Measurements from ENCODE around the gene ELP1. TPM values are rescaled to one million over a fixed set of nuclear protein-coding genes. Genes with fewer than 3 reads are reported as not detected.
A peak's percentile ranks its signal among the peaks of the same experiment; 100 is the strongest.

ELP1 gene
- polyA plus RNA-seq (2012; ENCODE audit: insufficient read length, low read depth), result 17.1 TPM

DNA sequence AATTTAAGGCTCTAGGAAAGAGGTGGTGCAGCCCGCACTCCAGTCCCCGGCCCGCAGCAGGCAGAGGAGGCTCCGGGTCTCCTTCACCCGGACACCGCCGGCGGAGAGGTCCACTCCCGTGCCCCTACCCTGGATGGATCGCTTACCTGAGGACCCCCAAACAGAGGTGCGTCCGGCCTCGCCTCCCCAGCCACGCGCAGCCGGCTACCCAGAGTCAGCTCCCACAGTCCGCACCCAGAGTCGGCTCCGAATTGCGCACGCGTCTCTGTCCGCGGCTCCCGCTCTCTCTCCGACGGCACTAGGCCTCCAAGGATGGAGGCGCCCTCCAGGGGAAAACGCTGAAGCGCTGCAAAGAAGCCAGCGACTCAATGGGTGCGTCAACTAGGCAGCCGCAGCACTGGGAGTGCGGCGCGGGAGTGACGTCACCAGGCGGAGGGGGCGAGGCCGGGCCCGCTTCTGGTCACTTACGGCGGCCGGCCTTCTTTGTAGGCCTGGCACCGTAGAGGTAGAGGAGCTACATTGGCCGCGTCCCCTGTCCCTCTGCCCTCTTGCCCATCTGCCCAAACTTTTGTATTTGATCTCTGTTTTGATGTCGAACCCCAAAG, at the start of gene ELP1:
Gene ELP1, minus strand, starts transcription at position 407 of the 605 bp plus-strand sequence. CDS start 2,978 bp downstream, outside the sequence.
- TF ChIP-seq SIN3A (IDR thresholded peaks at IDR 0.05; ENCODE audit: borderline replicate concordance, insufficient read depth, low read length) (no peak; the same call in 1 of the 2 replicates), FOXP2 (optimal IDR thresholded peaks at IDR 0.05; ENCODE audit: borderline replicate concordance, extremely low read depth, extremely low read length, insufficient read depth) (peak; percentile 77), POLR2AphosphoS5 (IDR thresholded peaks at IDR 0.05; ENCODE audit: low read depth, low read length) (peak; percentile 74), TAF1 (IDR thresholded peaks at IDR 0.05; ENCODE audit: borderline replicate concordance, insufficient read depth, low read length) (peak; percentile 60; the same call in 1 of the 2 replicates)
- TF ChIP-seq, protein P1, sequence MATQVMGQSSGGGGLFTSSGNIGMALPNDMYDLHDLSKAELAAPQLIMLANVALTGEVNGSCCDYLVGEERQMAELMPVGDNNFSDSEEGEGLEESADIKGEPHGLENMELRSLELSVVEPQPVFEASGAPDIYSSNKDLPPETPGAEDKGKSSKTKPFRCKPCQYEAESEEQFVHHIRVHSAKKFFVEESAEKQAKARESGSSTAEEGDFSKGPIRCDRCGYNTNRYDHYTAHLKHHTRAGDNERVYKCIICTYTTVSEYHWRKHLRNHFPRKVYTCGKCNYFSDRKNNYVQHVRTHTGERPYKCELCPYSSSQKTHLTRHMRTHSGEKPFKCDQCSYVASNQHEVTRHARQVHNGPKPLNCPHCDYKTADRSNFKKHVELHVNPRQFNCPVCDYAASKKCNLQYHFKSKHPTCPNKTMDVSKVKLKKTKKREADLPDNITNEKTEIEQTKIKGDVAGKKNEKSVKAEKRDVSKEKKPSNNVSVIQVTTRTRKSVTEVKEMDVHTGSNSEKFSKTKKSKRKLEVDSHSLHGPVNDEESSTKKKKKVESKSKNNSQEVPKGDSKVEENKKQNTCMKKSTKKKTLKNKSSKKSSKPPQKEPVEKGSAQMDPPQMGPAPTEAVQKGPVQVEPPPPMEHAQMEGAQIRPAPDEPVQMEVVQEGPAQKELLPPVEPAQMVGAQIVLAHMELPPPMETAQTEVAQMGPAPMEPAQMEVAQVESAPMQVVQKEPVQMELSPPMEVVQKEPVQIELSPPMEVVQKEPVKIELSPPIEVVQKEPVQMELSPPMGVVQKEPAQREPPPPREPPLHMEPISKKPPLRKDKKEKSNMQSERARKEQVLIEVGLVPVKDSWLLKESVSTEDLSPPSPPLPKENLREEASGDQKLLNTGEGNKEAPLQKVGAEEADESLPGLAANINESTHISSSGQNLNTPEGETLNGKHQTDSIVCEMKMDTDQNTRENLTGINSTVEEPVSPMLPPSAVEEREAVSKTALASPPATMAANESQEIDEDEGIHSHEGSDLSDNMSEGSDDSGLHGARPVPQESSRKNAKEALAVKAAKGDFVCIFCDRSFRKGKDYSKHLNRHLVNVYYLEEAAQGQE (IDR thresholded peaks at IDR 0.05; ENCODE audit: insufficient read depth in 1 of 2, low read depth in 2 of 2, low read length in 2 of 2), result peak in 1 of 2 experiments; percentile 39; a peak in 1 of 4 replicates

DNA sequence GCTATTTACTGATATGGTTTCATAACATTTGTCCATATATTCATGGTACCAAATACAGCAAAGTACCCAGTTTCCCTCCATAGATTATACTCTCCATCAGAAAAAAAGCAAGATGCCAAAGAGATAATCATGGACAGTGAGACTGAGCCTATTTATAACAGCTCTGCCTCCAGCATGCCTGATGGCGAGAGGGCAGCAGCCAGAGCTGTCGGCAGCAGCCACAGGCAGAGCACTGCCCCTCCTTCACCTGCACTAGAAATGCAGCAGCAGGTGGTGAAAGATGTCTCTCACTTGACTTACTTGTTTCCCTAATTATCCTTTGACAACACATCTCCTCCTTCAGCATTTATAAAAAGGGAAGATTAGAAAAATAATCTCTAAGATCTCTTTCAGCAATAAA, 47.0 kb upstream of the ELP1 start:
- no peak for TF ChIP-seq SIN3A (IDR thresholded peaks at IDR 0.05; ENCODE audit: borderline replicate concordance, insufficient read depth, low read length)
- TF ChIP-seq TAF1 (IDR thresholded peaks at IDR 0.05; ENCODE audit: borderline replicate concordance, insufficient read depth, low read length), result no peak
- TF ChIP-seq, protein P1 (IDR thresholded peaks at IDR 0.05; ENCODE audit: insufficient read depth in 1 of 2, low read depth in 2 of 2, low read length in 2 of 2), result no peak
- no peak for TF ChIP-seq FOXP2 (optimal IDR thresholded peaks at IDR 0.05; ENCODE audit: borderline replicate concordance, extremely low read depth, extremely low read length, insufficient read depth)
- no peak for TF ChIP-seq POLR2AphosphoS5 (IDR thresholded peaks at IDR 0.05; ENCODE audit: low read depth, low read length)

GRCh38 chr9:108978205-108978604, 44.3 kb upstream of the ELP1 start:
- TF ChIP-seq FOXP2 (optimal IDR thresholded peaks at IDR 0.05; ENCODE audit: borderline replicate concordance, extremely low read depth, extremely low read length, insufficient read depth) (no peak), TAF1 (IDR thresholded peaks at IDR 0.05; ENCODE audit: borderline replicate concordance, insufficient read depth, low read length) (no peak), POLR2AphosphoS5 (IDR thresholded peaks at IDR 0.05; ENCODE audit: low read depth, low read length) (no peak), SIN3A (IDR thresholded peaks at IDR 0.05; ENCODE audit: borderline replicate concordance, insufficient read depth, low read length) (no peak)
- TF ChIP-seq, protein P1 (IDR thresholded peaks at IDR 0.05; ENCODE audit: insufficient read depth in 1 of 2, low read depth in 2 of 2, low read length in 2 of 2), result no peak

DNA sequence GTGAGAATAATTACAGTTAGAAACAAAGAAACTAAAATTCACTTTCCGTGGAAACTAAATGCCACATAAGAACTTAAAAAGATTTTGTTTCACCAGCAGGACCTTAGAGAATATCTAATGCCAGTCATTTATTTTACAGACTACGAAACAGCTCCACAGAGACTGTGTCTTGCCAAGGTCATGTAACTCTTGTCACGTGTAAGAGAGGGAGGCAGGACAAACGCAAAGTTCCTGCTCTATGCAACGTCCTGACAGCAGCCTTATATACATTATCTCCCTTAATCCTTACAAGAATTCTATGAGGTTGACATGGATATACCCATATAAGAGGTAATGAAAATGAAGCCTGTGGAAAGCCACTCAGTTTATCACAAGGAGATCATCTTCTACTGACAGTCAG, 40.0 kb upstream of the ELP1 start:
- TF ChIP-seq POLR2AphosphoS5 (IDR thresholded peaks at IDR 0.05; ENCODE audit: low read depth, low read length), result no peak
- TF ChIP-seq TAF1 (IDR thresholded peaks at IDR 0.05; ENCODE audit: borderline replicate concordance, insufficient read depth, low read length), result no peak
- TF ChIP-seq FOXP2 (optimal IDR thresholded peaks at IDR 0.05; ENCODE audit: borderline replicate concordance, extremely low read depth, extremely low read length, insufficient read depth), result no peak
- TF ChIP-seq, protein P1 (IDR thresholded peaks at IDR 0.05; ENCODE audit: insufficient read depth in 1 of 2, low read depth in 2 of 2, low read length in 2 of 2), result no peak
- TF ChIP-seq SIN3A (IDR thresholded peaks at IDR 0.05; ENCODE audit: borderline replicate concordance, insufficient read depth, low read length), result no peak

Data from PFSK-1 (cell line).